HG03469 (cell line): ENCODE data around the gene RAB44.
"Not testable (repeated sequence)": the region's sequence is repeated elsewhere in the genome, so short reads cannot be mapped to it uniquely, and the experiment has no call there.

Source experiments
- ATAC-seq: cut with Tn5 transposase; IDR thresholded peaks from one replicate; pipeline ENCODE4 v1.9.1; 2021; ENCODE audit warnings: mild to moderate bottlenecking, moderate library complexity, moderate number of reproducible peaks; ENCODE audit not compliant: unreplicated experiment

The RAB44 gene, protein sequence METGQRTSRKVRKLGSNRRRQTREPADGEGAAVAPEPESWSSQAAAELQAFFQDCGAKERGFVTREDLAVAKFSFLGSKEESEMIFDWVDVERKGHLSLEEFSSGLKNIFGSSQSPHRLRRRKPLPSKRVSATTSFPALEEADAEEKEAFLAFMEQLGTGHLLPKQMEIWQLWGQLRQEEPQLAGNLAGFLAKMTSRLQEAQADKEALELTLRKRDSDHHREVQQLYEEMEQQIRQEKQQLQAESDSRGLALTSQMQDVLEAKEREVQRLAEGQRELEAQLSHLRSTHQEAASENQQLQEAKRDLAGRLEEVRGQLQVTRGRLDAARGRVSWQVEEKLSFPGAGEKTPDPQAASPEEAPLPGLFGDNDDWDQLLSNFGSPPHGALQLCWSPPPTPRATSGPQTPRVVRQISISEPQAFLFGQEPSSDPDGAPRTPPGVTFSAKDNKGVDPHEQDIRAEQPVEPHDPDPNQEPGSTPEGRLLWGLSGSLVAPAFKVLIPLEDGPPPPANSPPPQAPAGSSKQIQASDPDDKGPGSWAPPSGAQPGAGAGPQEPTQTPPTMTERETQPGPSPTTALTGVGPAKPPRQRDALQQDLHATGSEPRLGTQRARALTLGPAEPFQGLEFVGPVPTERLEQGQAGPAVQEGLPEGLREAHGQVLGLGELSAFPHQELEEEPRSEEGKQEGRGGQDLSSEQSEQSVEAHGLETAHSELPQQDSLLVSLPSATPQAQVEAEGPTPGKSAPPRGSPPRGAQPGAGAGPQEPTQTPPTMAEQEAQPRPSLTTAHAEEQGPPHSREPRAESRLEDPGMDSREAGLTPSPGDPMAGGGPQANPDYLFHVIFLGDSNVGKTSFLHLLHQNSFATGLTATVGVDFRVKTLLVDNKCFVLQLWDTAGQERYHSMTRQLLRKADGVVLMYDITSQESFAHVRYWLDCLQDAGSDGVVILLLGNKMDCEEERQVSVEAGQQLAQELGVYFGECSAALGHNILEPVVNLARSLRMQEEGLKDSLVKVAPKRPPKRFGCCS

DNA sequence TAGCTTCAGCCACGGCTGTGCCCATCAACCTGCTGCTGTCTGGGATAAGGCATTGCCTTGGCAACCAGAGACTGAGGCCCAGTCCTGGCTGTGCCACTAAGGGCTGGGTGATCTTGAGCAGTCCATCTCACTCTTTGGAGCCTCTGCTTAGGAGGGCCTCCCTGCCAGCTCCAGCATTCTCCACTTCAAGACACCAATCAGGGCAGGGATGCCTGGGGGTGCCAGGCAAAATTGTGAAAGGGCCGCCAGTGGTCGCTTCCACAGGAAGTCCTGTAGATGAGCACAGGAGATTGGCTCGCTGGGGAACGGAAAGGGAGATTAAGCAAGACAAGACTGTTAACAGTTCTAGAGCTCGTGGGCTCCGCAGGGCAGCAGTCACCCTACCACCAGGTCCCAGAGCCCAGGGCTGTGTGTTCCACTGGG is at the start of gene RAB44:
TSS of gene RAB44 (plus strand) at position 346 of the 423 bp plus-strand sequence. CDS start 6,410 bp downstream, outside the sequence.
- no peak for ATAC-seq

DNA sequence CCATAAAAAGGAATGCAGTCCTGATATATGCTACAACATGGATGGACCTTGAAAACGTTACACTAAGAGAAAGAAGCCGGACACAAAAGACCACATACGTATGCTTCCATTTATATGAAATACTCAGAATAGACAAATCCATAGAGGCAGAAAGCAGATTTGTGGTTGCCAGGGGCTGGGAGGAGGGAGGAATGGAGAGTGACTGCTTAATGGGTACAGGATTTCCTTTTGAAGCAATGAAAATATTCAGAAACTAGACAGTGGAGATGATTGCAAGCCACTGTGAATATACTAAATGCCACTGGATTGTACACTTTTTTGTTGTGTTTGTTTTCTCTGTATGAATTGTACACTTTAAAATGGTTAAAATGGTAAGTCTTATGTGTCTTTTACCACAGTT is 48.5 kb upstream of the RAB44 start:
- ATAC-seq, result no peak

DNA sequence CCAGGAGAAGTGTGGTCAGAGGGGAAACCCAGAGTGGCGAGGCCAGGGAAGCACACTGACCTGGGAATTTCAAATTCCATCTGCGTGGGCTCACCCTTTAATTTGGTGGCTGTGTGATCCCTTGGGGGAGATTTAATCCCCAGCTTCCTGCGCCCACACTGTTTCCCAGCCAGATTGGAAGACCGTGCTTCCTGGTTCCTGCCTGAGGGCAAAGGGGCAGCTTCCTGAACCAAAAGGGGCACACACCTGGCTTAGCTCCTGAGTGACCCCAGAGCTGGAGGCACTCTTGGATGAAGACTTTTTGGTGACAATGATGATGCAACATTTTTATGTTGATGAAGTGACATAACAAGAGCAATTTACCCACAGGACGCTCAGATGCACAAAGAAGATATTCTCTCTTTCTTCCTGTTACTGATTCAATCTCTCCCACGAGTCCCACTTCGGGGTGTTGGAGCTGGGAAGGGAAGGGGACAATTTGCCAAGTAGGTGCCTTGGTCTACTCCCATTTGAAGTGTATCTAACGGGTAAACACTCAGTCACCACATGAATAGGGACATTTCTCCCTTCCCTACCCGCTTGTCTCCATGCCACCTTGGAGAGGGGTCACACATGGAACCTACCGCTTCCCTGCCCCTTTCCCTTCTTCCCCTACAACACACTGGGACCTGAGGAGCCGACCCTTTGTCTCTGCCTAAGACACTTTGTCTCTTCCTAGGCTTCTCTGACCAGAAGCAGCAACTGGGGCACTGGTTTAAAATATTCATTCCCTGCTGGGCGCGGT is 47.7 kb upstream of the RAB44 start:
- ATAC-seq, result no peak

DNA sequence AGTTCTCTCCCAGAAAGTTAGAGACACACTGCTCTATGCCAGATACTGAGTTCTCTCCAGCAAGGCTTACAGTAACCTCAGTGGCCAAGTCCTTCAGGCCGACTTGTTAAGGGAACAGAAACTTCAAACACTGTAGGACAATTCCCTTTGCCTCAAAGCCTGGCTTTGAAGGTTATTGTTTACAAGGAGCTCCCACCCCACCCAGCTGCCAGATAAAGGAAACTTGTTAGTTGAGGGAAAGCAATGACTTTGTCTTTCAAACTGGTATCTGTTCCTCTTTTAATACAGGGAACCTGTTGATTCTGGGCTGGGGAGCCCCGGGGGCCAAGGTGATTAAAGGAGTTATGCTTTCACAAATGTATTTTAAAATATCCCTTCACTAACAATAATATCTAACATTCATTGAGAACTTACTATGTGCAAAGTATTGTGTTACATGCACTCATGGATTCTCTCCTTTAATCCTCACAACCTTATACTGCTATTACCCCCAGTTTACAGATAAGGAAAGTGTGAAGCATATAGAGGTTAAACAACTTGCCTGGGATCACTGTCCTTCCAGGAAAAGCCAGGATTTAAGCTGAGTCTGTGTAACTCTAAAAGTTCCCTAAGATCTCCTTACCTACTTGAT is 46.7 kb upstream of the RAB44 start:
- no peak for ATAC-seq

DNA sequence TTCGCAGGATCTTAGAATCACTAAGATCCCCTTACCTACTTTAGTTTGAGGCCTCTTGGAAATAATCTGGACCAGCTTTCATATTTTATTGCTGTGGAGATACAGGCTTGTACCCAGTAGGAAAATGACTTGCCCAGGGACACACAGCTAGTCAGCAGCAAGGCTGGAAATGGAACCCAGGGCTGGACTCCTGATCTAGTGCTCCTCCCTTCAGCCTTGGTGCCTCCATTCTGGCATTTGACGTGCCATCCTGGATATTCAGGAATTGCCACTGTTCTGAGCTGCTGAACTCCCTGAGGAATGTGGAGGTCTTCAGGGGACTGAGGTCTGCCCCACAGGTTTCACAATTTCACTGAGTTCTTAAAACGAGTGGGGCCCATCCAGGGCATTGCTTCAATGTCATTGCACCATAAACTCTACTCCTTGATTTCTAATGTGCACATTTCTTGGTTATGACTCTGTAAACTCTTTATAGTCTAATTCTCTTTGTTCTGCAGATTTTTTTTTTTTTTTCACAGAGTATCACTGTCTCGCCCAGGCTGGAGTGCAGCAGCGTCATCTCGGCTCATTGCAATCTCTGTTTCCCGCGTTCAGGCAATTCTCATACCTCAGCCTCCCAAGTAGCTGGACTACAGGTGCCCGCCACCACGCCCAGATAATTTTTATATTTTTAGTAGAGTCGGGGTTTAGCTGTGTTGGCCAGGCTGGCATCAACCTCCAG is 45.8 kb upstream of the RAB44 start:
- ATAC-seq, result no peak

DNA sequence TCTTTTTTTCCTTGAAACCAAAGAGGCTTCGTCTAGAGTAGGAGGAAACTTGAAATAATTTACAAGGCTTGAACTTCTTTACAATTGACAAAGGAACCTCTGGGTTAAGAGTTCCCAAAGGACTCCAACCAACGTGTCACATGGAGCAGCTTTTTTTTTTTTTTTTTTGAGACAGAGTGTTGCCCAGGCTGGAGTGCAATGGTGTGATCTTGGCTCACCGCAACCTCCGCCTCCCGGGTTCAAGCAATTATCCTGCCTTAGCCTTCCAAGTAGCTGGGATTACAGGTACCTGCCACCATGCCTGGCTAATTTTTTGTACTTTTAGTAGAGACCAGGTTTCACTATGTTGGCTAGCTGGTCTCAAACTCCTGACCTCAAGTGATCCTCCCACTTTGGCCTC is 43.2 kb upstream of the RAB44 start:
- ATAC-seq, result not testable (repeated sequence)

DNA sequence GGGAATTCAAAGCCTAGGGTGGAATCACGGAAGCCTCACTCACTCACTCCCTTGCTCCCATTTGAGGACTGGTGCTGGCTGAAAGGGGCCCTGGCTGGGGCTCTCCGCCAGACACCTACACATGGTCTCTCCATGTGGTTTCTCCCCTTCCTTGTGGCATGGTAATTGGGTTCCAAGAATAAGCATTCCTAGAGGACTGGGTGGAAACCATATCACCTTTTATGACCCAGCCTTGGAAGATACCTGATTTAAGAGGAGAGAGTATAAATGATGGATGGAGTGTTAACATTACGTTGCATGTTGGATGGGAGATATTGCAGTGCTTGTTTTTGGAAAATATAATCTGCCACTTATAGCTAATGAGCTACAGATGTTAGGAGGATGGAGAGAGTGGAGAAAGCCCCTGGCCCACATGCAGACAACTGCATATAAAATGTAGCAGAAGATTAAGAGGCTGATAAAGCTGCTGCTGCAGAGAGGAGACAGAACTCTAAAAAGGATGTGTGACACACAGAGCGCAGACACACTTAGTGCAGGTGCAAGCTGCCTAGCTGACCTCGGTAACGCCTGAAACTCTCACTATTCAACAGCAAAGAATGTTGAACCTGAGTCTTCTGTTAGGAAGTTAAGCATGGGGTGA is 42.4 kb upstream of the RAB44 start:
- no peak for ATAC-seq

DNA sequence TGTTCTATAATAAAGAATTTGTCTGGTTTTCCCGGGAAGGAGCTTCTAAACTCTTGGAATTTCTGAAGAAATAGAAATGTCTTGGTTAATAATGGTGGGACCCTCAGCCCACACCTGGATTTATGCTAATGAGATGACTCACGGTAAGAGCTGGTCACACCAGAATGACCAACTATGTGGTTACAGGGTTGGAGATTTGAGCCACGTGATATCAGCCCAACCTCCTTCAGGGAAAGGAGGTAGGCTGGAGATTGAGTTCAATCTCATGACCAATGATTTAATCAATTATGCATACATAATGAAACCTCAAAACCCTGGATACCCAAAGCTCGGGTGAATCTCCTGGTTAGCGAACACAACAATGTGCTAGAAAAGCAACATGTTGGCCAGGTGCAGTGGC is 41.2 kb upstream of the RAB44 start:
- no peak for ATAC-seq

DNA sequence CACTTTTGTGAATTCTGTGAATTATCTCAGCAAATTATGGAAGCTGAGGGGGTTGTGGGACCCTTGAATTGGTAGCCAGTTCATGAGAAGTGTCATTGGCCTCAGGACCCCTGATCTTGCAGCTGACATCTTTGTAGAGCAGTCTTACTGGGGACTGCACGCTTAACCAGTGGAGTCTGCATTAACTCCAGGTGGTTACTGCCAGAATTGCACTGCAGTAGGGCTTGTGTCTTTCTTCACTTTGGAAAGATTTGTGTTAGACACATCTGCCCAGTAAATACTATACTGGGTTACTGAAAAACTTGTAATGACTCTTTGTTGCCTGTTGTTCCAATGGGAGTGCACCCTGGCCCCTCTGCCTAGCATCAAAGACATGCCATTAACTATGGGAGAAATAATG is 40.4 kb upstream of the RAB44 start:
- no peak for ATAC-seq

DNA sequence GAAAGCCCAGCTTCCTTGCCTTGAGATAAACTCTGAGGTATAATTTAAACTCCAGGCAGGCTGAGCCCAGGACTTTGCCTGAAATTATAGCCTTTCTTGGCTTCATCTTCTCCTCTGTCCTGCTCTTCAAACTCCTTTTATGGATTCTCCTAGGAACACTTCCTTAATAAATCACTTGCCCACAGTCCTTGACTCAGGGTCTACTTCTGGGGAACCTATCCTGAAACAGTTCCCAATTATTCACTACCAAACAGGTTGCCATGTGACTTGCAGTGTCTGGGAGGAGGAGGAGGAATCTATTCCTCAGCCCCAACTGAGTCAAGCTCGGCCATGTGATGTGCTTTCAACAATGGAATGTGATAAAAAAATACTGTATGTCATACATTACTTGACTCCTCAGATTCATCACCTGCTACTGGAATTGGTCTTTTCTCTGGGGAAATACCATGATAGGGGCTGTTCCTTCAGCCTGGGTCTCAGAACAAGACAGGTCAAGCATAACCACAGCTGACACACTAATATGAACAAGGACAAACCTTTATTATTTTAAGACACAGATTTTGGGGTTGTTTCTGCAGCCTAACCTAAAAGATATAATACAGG is 39.6 kb upstream of the RAB44 start:
- ATAC-seq, result no peak

DNA sequence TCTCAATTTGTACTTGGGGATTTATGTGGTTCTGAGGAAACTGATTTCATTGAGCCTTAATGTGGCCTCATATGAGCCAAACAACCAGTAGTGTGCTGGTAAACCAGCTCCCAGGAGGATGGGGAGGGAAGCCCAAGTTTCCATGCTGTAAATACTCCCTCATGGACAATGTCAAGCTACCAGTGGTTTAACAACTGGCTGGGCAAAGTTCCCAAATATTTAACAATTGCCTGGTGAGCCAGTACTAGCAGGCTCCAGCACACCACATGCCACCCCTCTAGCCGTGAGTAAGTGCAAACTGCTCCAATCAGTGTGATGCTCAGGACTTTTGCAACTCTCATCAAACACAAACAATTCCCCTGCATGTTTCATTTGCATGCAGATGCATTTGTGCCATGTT is 38.4 kb upstream of the RAB44 start:
- no peak for ATAC-seq

DNA sequence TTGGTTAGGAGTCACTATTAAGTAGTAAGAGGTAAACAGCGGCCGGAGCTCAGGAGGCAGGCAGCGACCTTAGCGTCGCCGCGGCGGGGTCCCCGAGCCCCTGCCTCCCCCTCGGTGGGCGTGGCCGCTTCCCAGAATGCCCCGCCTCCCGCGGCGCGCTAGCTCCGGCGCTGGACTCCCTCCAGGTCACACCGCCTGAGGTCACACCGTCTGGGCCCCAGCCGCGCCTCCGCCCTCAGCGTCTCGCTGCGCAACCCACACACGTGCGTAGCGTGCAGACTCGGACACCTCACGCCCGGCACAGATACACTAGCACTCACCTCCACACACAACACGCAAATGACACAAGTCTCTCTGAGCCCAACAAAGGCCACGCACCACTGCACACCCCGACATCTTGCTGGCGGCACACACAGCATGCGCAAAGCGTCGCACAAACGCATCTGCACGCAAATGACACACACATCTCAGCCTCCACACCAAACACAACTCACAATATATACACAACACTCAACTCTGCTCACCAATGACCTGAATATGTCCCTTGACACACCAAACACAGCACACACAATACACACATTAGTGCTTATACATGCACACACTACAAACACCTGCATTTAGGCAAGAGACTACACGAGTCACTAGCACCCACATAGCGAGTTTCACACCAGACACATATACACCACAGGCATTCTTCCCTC is 36.7 kb upstream of the RAB44 start:
- no peak for ATAC-seq

DNA sequence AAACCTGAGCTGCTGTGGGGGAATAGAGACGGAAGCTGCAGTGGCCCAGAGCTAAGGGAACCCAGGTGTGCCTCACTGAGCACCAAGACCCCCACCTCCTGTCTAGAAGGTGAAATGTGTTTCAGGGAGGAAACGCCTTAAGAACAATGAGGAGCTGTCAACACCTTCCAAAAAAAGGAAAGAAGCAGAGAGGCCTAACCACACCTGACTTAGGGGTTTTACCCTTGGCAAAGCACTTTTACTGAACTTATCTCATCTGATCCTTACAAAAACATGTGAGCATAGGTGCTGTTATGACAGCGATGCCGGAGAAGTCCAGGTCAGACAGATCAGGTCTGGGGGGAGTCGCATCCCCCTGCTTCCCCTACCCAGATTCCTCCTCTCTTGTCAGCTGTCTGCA is 35.2 kb upstream of the RAB44 start:
- no peak for ATAC-seq

DNA sequence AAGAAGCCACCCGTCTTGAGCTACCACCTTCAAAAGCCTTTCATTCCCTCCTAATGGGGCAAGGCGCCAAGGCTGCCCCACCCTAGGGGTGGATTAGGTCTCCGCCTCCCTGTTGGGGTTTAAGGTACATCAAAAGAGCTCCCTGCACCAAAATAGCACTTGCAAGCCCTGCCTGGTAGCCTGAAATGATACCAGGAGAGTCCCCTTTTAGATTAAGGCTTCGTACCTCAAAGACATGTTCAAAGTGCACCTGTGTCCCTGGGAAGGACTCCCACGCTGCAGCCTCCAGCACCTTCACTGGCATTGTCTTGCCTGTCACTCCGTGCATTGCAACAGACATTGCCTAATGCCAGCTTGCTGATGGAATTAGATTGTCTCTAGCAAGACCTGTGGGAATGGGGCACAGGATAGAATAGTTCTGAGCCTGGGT is 34.8 kb upstream of the RAB44 start:
- ATAC-seq, result no peak

DNA sequence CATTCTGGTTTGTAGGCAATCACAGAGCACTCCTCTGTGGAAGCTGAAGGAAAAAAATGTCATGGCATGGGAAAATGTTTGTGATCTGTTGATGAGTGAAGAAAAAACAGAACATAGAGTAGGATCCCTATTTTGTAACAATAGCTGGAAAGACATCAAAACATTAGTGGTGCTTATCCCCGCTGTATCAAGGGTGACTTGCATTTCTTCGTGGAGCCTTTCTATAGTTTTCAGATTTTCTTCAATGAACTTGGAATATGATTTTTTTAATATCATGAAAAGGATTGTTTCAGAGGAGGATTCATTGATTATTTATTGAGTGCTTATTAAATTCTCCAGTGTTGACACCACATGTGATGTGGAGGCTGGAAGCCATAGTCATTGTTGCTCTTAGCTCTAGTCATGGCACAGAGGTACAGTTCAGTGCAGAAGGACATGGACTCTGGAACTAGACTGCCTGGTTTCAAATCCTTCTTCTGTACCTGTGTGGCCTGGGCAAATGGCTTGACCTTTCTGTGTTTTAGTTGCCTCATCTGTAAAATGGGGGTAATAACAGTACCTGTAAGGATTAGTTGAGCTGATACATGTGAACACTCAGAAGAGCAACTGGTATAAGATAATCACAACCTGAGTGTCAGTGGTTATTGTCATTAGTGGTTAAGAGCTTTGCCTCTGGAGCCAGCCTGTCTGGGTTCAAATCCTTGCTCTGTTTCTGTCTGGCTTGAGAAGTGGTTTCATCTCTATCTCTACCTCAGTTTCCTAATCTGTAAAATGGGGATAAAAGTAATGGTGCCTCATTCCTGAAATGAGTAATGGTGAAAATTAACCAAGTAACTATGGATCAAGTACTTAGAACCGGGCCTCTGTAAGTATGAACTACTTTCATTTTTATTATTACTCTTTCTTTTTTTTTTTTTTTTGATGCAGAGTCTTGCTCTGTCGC is 33.9 kb upstream of the RAB44 start:
- ATAC-seq, result no peak

DNA sequence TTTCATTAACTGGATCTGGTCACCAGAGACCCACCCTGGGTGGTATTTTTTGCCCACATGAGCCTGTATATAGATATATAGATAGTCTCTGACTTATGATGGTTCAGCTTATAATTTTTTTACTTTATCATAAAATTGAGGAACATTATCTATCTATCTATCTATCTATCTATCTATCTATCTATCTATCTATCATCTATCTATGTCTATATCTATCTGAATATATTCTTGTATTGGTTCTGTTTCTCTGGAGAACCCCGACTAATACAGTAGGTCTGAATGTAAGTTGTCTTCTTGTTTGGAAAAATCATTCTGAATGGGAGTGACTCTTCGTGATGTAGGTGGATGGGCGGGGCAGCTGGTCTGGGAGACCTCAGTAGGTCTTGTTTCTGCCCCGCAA is 32.4 kb upstream of the RAB44 start:
- ATAC-seq, result no peak

DNA sequence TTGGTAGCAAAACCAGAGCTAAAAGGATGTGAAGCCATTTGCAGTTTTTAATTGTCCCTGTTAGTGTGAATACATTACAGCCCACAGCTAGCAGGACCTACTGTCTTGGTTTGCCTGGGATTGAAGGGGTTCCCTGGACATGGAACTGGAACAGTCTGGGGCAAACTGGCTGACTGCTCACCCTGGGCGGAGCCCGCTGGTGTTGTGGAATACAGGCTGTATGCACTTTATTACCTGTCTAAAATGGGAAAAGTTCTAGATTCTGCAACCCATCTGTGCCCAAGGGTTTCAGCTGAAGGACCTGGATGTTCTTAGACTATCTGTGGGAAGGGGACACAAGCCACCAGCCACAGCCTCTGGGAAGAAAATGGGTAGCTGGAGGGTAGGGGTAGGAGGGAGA is 31.3 kb upstream of the RAB44 start:
- ATAC-seq, result no peak
